Bronchial epithelial cell (primary cell): ENCODE data around the gene OR2T11. TPM values are rescaled to one million over a fixed set of nuclear protein-coding genes. Genes with fewer than 3 reads are reported as not detected.

ENCODE experiments used
- DNase-seq: peaks from one replicate; pipeline ENCODE4 v3.0.0-alpha.2; 2010; ENCODE audit warnings: low read depth
- FAIRE-seq: peaks from 2 replicates; lab custom pipeline; 2011; peaks lifted over from hg19 to GRCh38; lab: Jason Lieb, UNC
- H3K27me3 ChIP-seq: 2 replicates; pipeline ENCODE4 v1.5.1; 2011; ENCODE audit warnings: low read length; ENCODE audit not compliant: control insufficient read depth, insufficient read depth
- H3K36me3 ChIP-seq: 2 replicates; pipeline ENCODE4 v1.5.1; 2011; ENCODE audit warnings: low read length; ENCODE audit not compliant: control insufficient read depth, insufficient read depth
- H3K4me3 ChIP-seq: 2 replicates; pipeline ENCODE4 v1.5.1; 2011; ENCODE audit warnings: mild to moderate bottlenecking, low read depth, low read length, control low read depth
- CTCF ChIP-seq: IDR thresholded peaks from 2 replicates; pipeline ENCODE4 v1.5.1; 2011; ENCODE audit warnings: mild to moderate bottlenecking, moderate library complexity, low read length, control low read depth, inconsistent platforms; ENCODE audit not compliant: insufficient read depth, severe bottlenecking
- total RNA-seq: library from RNA; depleted of rRNA; stranded (reverse); fragments of >200 nt; gene quantifications from 2 replicates; pipeline ENCODE4 v1.2.1, GENCODE V29; 2014

The OR2T11 gene
- total RNA-seq, 1 donor from 2014 or later = not detected

DNA sequence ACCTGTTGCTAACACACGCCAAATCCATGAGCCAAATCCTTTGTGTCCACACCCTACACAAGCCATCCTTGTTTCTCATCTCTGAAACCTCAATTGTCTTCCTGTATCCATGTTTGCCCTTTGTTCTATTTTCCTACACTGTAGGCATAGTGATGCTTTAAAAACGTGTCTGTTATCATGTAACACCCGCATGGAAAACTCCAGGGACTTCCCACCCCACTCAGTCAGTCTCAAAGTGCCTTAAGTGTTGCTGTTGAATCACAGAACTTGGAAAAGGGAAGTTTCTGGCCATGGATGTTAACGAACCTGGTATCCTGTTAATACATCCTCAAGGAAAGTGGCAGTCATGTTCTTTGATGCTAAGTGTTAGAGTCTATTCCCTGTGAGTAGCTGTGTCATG, 9.7 kb downstream of the OR2T11 start:
- H3K36me3 ChIP-seq = no peaks in the 10 kb centered on the region
- no peak overlapping the region for H3K4me3 ChIP-seq
- H3K27me3 ChIP-seq = no peaks in the 10 kb centered on the region
- no peak for DNase-seq
- peak; percentile 77 for FAIRE-seq
- TF ChIP-seq CTCF = no peak

DNA sequence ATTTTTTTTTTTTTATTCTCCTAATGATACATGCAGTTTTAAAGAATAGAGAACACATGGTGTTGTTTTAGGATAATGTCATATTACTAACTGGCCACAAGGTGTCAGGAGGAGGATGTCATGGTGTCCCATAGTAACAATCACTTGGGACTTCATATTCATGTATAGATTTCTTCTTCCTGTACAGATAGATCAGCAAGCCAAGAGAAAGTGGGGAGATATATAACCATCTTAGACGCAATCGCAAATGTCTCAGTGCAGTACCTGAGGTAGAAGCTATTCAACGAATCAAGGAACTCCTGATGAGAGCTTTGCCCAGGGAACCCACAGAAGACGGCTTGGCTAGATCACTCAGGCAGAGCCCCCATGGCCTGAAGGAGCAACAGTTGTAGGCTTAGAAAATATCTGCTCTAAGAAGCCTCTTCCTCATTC, 12.3 kb downstream of the OR2T11 start:
- FAIRE-seq (no peak), DNase-seq (peak; percentile 28)
- Histone ChIP-seq H3K27me3 (no peaks in the 10 kb centered on the region), H3K36me3 (no peaks in the 10 kb centered on the region), H3K4me3 (no peak overlapping the region)
- TF ChIP-seq CTCF = peak; percentile 28

- H3K27me3 ChIP-seq = no peaks in the 10 kb centered on the region
- FAIRE-seq = no peak
- H3K4me3 ChIP-seq = no peak overlapping the region
- no peaks in the 10 kb centered on the region for H3K36me3 ChIP-seq
- TF ChIP-seq CTCF = no peak
- DNase-seq = no peak
Measured at GRCh38 chr1:248621770-248622169, 13.1 kb downstream of the OR2T11 start.

DNA sequence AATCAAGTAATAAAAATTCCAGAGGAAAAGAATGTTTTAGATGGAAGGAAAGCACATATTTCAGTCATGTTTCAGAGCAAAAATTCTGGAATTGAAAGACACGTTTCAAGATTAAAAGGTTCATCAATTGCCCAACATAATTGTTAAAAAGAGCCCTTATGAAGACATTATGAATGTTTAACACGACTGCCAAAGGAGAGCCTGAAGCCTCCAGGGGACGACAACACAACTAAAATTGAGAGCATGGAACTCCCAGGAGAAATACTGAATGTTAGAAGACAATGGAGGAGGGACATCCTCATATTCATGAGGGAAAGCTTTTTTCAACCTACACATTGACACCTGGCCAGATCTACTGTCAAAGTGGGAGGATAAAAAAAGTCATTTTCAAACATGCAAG, 16.0 kb downstream of the OR2T11 start:
- Histone ChIP-seq H3K27me3 (no peaks in the 10 kb centered on the region), H3K4me3 (no peak overlapping the region), H3K36me3 (no peaks in the 10 kb centered on the region)
- peak; percentile 44 for TF ChIP-seq CTCF
- no peak for FAIRE-seq
- DNase-seq = peak; percentile 37

GRCh38 chr1:248618119-248618518, 16.8 kb downstream of the OR2T11 start:
- FAIRE-seq (no peak), DNase-seq (no peak)
- no peak overlapping the region for H3K4me3 ChIP-seq
- no peaks in the 10 kb centered on the region for H3K27me3 ChIP-seq
- no peak for TF ChIP-seq CTCF
- H3K36me3 ChIP-seq = no peaks in the 10 kb centered on the region

GRCh38 chr1:248613742-248614141, 21.1 kb downstream of the OR2T11 start:
- TF ChIP-seq CTCF = no peak
- FAIRE-seq (no peak), DNase-seq (no peak)
- Histone ChIP-seq H3K27me3 (no peaks in the 10 kb centered on the region), H3K4me3 (no peak overlapping the region), H3K36me3 (no peaks in the 10 kb centered on the region)
